Measurements from ENCODE around the gene PLRG1.

PLRG1 gene

DNA sequence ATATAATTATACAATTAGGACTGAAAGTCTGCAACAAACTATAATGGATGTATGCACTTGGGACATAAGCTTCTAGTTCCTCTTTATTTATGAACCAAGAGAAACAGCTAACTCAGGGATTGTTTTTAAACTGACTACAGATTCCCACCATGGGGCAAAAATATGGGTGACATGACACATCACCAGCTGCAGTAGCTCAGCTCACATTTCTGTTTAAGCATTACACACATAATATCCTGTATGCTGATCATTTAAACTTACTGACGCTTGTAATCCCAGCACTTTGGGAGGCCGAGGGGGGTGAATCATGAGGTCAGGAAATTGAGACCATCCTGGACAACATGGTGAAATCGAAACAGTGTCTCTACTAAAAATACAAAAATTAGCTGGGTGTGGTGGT, 24.1 kb upstream of the PLRG1 start:
- Histone ChIP-seq H3K4me3 (ENCODE audit: low read depth in 1 of 5, low read length in 5 of 5) (no peak overlapping the region), H3K9ac (ENCODE audit: low read length in 5 of 5) (no peak overlapping the region), H3K27me3 (ENCODE audit: control insufficient read depth in 5 of 5, insufficient read depth in 4 of 5, low read length in 5 of 5) (peaks cover 0 to 4% (median 0%) of the 10 kb centered on the region in 5 donors), H3K9me3 (ENCODE audit: control insufficient read depth in 5 of 5, low read length in 5 of 5) (no peaks in the 10 kb centered on the region), H3K4me1 (ENCODE audit: control insufficient read depth in 5 of 5, insufficient read depth in 5 of 5, low read length in 5 of 5) (no peaks in the 10 kb centered on the region), H3K36me3 (ENCODE audit: control insufficient read depth in 5 of 5, insufficient read depth in 5 of 5, low read length in 5 of 5) (no peaks in the 10 kb centered on the region), H3K27ac (ENCODE audit: low read depth, low read length) (no peak overlapping the region)

DNA sequence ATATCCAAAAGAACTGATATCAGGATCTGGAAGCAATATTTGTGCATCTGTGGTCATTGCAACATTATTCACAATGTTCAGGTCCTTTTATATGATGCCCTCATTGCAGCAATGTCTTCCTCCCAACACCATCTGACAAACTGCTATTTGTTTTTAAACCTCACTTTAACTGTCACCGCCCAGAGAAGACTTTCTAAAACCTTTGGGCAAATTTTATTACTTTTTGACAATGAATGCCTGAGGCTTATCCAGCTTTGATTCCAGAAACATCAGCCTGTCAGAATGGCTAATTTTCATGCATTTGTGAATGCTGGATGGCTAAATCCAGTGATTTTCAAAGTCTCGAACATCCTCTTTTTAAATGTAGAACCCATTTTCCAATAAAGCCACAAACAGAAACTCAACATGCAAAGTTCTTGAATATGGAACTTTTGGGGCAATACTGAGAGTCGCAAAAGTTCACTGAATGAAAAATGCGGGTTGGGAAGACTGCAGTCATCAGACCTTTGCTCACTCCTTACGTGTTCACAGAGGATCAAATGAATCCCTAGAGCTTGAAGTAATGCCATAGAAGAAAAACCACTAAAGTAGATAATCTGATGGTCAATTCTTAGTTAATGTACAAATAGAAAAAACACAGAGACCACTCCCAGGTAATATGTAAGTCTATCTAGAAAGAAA, 23.1 kb upstream of the PLRG1 start:
- H3K27me3 ChIP-seq (ENCODE audit: control insufficient read depth in 5 of 5, insufficient read depth in 4 of 5, low read length in 5 of 5) = peaks cover 0 to 4% (median 0%) of the 10 kb centered on the region in 5 donors
- no peaks in the 10 kb centered on the region for H3K4me1 ChIP-seq (ENCODE audit: control insufficient read depth in 5 of 5, insufficient read depth in 5 of 5, low read length in 5 of 5)
- no peaks in the 10 kb centered on the region for H3K36me3 ChIP-seq (ENCODE audit: control insufficient read depth in 5 of 5, insufficient read depth in 5 of 5, low read length in 5 of 5)
- H3K4me3 ChIP-seq (ENCODE audit: low read depth in 1 of 5, low read length in 5 of 5) = no peak overlapping the region
- no peak overlapping the region for H3K27ac ChIP-seq (ENCODE audit: low read depth, low read length)
- no peaks in the 10 kb centered on the region for H3K9me3 ChIP-seq (ENCODE audit: control insufficient read depth in 5 of 5, low read length in 5 of 5)
- no peak overlapping the region for H3K9ac ChIP-seq (ENCODE audit: low read length in 5 of 5)

DNA sequence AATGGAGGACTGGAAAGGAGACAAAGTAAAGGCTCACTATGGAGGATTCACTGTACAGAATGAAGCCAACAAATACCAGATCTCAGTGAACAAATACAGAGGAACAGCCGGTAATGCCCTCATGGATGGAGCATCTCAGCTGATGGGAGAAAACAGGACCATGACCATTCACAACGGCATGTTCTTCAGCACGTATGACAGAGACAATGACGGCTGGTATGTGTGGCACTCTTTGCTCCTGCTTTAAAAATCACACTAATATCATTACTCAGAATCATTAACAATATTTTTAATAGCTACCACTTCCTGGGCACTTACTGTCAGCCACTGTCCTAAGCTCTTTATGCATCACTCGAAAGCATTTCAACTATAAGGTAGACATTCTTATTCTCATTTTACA, 19.4 kb upstream of the PLRG1 start:
- Histone ChIP-seq H3K4me3 (ENCODE audit: low read depth in 1 of 5, low read length in 5 of 5) (no peak overlapping the region), H3K4me1 (ENCODE audit: control insufficient read depth in 5 of 5, insufficient read depth in 5 of 5, low read length in 5 of 5) (no peaks in the 10 kb centered on the region), H3K9ac (ENCODE audit: low read length in 5 of 5) (no peak overlapping the region), H3K27me3 (ENCODE audit: control insufficient read depth in 5 of 5, insufficient read depth in 4 of 5, low read length in 5 of 5) (no peaks in the 10 kb centered on the region), H3K27ac (ENCODE audit: low read depth, low read length) (no peak overlapping the region), H3K9me3 (ENCODE audit: control insufficient read depth in 5 of 5, low read length in 5 of 5) (no peaks in the 10 kb centered on the region), H3K36me3 (ENCODE audit: control insufficient read depth in 5 of 5, insufficient read depth in 5 of 5, low read length in 5 of 5) (no peaks in the 10 kb centered on the region)

DNA sequence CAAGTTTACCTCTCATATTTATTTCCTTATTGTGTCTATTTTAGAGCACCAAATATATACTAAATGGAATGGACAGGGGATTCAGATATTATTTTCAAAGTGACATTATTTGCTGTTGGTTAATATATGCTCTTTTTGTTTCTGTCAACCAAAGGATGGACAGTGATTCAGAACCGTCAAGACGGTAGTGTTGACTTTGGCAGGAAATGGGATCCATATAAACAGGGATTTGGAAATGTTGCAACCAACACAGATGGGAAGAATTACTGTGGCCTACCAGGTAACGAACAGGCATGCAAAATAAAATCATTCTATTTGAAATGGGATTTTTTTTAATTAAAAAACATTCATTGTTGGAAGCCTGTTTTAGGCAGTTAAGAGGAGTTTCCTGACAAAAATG, 18.8 kb upstream of the PLRG1 start:
- H3K36me3 ChIP-seq (ENCODE audit: control insufficient read depth in 5 of 5, insufficient read depth in 5 of 5, low read length in 5 of 5) = no peaks in the 10 kb centered on the region
- H3K4me3 ChIP-seq (ENCODE audit: low read depth in 1 of 5, low read length in 5 of 5) = no peak overlapping the region
- no peaks in the 10 kb centered on the region for H3K27me3 ChIP-seq (ENCODE audit: control insufficient read depth in 5 of 5, insufficient read depth in 4 of 5, low read length in 5 of 5)
- H3K4me1 ChIP-seq (ENCODE audit: control insufficient read depth in 5 of 5, insufficient read depth in 5 of 5, low read length in 5 of 5) = no peaks in the 10 kb centered on the region
- H3K9me3 ChIP-seq (ENCODE audit: control insufficient read depth in 5 of 5, low read length in 5 of 5) = no peaks in the 10 kb centered on the region
- H3K27ac ChIP-seq (ENCODE audit: low read depth, low read length) = no peak overlapping the region
- no peak overlapping the region for H3K9ac ChIP-seq (ENCODE audit: low read length in 5 of 5)

DNA sequence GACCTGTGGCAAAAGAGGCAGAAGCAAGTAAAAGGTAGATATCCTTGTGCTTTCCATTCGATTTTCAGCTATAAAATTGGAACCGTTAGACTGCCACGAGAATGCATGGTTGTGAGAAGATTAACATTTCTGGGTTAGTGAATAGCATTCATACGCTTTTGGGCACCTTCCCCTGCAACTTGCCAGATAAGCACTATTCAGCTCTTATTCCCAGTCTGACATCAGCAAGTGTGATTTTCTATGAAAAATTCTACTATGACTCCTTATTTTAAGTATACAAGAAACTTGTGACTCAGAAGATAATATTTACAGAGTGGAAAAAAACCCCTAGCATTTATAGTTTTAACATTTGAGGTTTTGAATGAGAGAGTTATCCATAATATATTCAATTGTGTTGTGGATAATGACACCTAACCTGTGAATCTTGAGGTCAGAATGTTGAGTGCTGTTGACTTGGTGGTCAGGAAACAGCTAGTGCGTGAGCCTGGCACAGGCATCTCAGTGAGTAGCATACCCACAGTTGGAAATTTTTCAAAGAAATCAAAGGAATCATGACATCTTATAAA, 16.5 kb upstream of the PLRG1 start:
- no peaks in the 10 kb centered on the region for H3K9me3 ChIP-seq (ENCODE audit: control insufficient read depth in 5 of 5, low read length in 5 of 5)
- H3K27ac ChIP-seq (ENCODE audit: low read depth, low read length) = no peak overlapping the region
- H3K36me3 ChIP-seq (ENCODE audit: control insufficient read depth in 5 of 5, insufficient read depth in 5 of 5, low read length in 5 of 5) = no peaks in the 10 kb centered on the region
- H3K27me3 ChIP-seq (ENCODE audit: control insufficient read depth in 5 of 5, insufficient read depth in 4 of 5, low read length in 5 of 5) = no peaks in the 10 kb centered on the region
- no peak overlapping the region for H3K4me3 ChIP-seq (ENCODE audit: low read depth in 1 of 5, low read length in 5 of 5)
- H3K9ac ChIP-seq (ENCODE audit: low read length in 5 of 5) = no peak overlapping the region
- no peaks in the 10 kb centered on the region for H3K4me1 ChIP-seq (ENCODE audit: control insufficient read depth in 5 of 5, insufficient read depth in 5 of 5, low read length in 5 of 5)

DNA sequence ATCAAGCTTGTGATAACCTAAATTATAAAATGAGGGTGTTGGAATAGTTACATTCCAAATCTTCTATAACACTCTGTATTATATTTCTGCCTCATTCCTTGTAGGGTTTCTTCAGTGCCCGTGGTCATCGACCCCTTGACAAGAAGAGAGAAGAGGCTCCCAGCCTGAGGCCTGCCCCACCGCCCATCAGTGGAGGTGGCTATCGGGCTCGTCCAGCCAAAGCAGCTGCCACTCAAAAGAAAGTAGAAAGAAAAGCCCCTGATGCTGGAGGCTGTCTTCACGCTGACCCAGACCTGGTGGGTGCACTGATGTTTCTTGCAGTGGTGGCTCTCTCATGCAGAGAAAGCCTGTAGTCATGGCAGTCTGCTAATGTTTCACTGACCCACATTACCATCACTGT, 15.5 kb upstream of the PLRG1 start:
- Histone ChIP-seq H3K9me3 (ENCODE audit: control insufficient read depth in 5 of 5, low read length in 5 of 5) (no peaks in the 10 kb centered on the region), H3K9ac (ENCODE audit: low read length in 5 of 5) (no peak overlapping the region)

DNA sequence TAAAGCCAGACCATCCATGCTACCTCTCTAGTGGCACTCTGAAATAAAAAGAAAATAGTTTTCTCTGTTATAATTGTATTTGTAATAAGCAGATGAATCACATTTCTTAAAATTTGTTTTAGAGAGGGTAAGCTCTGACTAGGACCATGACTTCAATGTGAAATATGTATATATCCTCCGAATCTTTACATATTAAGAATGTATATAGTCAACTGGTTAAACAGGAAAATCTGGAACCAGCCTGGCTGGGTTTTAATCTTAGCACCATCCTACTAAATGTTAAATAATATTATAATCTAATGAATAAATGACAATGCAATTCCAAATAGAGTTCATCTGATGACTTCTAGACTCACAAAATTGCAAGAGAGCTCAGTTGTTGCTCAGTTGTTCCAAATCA, 14.1 kb upstream of the PLRG1 start:
- Histone ChIP-seq H3K36me3 (ENCODE audit: control insufficient read depth in 5 of 5, insufficient read depth in 5 of 5, low read length in 5 of 5) (no peaks in the 10 kb centered on the region), H3K4me3 (ENCODE audit: low read depth in 1 of 5, low read length in 5 of 5) (no peak overlapping the region), H3K27ac (ENCODE audit: low read depth, low read length) (no peak overlapping the region), H3K27me3 (ENCODE audit: control insufficient read depth in 5 of 5, insufficient read depth in 4 of 5, low read length in 5 of 5) (no peaks in the 10 kb centered on the region), H3K4me1 (ENCODE audit: control insufficient read depth in 5 of 5, insufficient read depth in 5 of 5, low read length in 5 of 5) (no peaks in the 10 kb centered on the region), H3K9ac (ENCODE audit: low read length in 5 of 5) (no peak overlapping the region), H3K9me3 (ENCODE audit: control insufficient read depth in 5 of 5, low read length in 5 of 5) (no peaks in the 10 kb centered on the region)

More for the DNA sequence above, 15.5 kb upstream of the PLRG1 start:
- H3K4me3 ChIP-seq (ENCODE audit: low read depth in 1 of 5, low read length in 5 of 5) = no peak overlapping the region
- no peaks in the 10 kb centered on the region for H3K4me1 ChIP-seq (ENCODE audit: control insufficient read depth in 5 of 5, insufficient read depth in 5 of 5, low read length in 5 of 5)
- no peaks in the 10 kb centered on the region for H3K27me3 ChIP-seq (ENCODE audit: control insufficient read depth in 5 of 5, insufficient read depth in 4 of 5, low read length in 5 of 5)
- H3K27ac ChIP-seq (ENCODE audit: low read depth, low read length) = no peak overlapping the region
- H3K36me3 ChIP-seq (ENCODE audit: control insufficient read depth in 5 of 5, insufficient read depth in 5 of 5, low read length in 5 of 5) = no peaks in the 10 kb centered on the region

DNA sequence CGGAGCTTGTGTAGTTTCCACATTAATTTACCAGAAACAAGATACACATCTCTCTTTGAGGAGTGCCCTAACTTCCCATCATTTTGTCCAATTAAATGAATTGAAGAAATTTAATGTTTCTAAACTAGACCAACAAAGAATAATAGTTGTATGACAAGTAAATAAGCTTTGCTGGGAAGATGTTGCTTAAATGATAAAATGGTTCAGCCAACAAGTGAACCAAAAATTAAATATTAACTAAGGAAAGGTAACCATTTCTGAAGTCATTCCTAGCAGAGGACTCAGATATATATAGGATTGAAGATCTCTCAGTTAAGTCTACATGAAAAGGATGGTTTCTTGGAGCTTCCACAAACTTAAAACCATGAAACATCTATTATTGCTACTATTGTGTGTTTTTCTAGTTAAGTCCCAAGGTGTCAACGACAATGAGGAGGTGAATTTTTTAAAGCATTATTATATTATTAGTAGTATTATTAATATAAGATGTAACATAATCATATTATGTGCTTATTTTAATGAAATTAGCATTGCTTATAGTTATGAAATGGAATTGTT, 12.6 kb upstream of the PLRG1 start, which contains the start of gene FGB:
FGB (plus strand) TSS at position 315 of the 558 bp plus-strand sequence; CDS start at position 323, 8 bp downstream.
- Histone ChIP-seq H3K4me3 (ENCODE audit: low read depth in 1 of 5, low read length in 5 of 5) (no peak within 1 kb of the TSS), H3K9me3 (ENCODE audit: control insufficient read depth in 5 of 5, low read length in 5 of 5) (no peaks in the 10 kb centered on the region), H3K9ac (ENCODE audit: low read length in 5 of 5) (no peak within 1 kb of the TSS), H3K4me1 (ENCODE audit: control insufficient read depth in 5 of 5, insufficient read depth in 5 of 5, low read length in 5 of 5) (no peaks in the 10 kb centered on the region), H3K27ac (ENCODE audit: low read depth, low read length) (no peak within 1 kb of the TSS), H3K27me3 (ENCODE audit: control insufficient read depth in 5 of 5, insufficient read depth in 4 of 5, low read length in 5 of 5) (no peaks in the 10 kb centered on the region), H3K36me3 (ENCODE audit: control insufficient read depth in 5 of 5, insufficient read depth in 5 of 5, low read length in 5 of 5) (no peaks in the 10 kb centered on the region)

DNA sequence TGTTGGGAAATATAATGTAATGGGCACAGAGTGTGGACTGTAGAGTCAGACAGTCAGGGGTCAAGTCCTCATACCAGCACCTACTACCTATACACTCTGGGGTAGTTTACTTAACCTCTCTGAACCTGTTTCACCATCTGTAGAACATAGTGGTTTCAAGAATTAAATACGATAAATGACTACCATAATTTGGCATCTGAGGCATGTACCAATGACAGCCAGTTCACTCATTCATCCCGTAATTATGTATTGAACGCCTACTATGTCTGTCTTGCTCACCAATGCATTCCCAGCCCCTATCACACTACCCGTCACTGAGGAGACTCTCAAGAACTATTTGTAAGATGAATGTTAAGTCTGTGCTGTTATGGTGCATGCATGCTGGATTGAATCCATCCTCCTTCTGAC, 10.6 kb upstream of the PLRG1 start:
- H3K9me3 ChIP-seq (ENCODE audit: control insufficient read depth in 5 of 5, low read length in 5 of 5) = no peaks in the 10 kb centered on the region
- H3K36me3 ChIP-seq (ENCODE audit: control insufficient read depth in 5 of 5, insufficient read depth in 5 of 5, low read length in 5 of 5) = no peaks in the 10 kb centered on the region
- H3K9ac ChIP-seq (ENCODE audit: low read length in 5 of 5) = no peak overlapping the region
- no peak overlapping the region for H3K27ac ChIP-seq (ENCODE audit: low read depth, low read length)
- H3K4me1 ChIP-seq (ENCODE audit: control insufficient read depth in 5 of 5, insufficient read depth in 5 of 5, low read length in 5 of 5) = no peaks in the 10 kb centered on the region
- H3K27me3 ChIP-seq (ENCODE audit: control insufficient read depth in 5 of 5, insufficient read depth in 4 of 5, low read length in 5 of 5) = no peaks in the 10 kb centered on the region
- no peak overlapping the region for H3K4me3 ChIP-seq (ENCODE audit: low read depth in 1 of 5, low read length in 5 of 5)

DNA sequence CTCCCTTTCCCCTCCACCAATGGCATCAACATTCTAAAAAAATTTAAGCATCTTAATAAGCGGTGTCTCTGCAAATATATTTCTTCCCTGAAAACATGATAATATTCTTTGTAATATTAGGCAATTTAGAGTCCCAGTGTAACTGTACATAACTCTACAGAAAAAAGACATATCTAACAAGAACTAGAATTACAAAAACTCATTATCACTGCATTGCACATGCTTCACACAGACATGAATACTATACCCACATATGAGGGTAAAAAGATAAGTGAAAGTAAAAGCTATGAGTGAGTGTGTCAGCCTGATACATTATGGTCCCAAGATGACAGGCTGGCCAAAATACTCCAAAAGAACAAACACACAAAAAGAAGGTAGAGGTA, 10.2 kb upstream of the PLRG1 start:
- no peaks in the 10 kb centered on the region for H3K9me3 ChIP-seq (ENCODE audit: control insufficient read depth in 5 of 5, low read length in 5 of 5)
- no peak overlapping the region for H3K9ac ChIP-seq (ENCODE audit: low read length in 5 of 5)
- H3K27ac ChIP-seq (ENCODE audit: low read depth, low read length) = no peak overlapping the region
- H3K4me1 ChIP-seq (ENCODE audit: control insufficient read depth in 5 of 5, insufficient read depth in 5 of 5, low read length in 5 of 5) = no peaks in the 10 kb centered on the region
- H3K36me3 ChIP-seq (ENCODE audit: control insufficient read depth in 5 of 5, insufficient read depth in 5 of 5, low read length in 5 of 5) = no peaks in the 10 kb centered on the region
- no peaks in the 10 kb centered on the region for H3K27me3 ChIP-seq (ENCODE audit: control insufficient read depth in 5 of 5, insufficient read depth in 4 of 5, low read length in 5 of 5)
- no peak overlapping the region for H3K4me3 ChIP-seq (ENCODE audit: low read depth in 1 of 5, low read length in 5 of 5)

Data from subcutaneous abdominal adipose tissue (tissue), 5 donors.